DMS53 treated with DMSO at 0.1 percent for 48 hours (cell line): ENCODE results near the gene ADARB2.
A peak's percentile ranks its signal among the peaks of the same experiment; 100 is the strongest.

Experiments used
- DNase-seq: peaks from one replicate; lab custom pipeline; 2025; ENCODE audit not compliant: unreplicated experiment; lab: John Stamatoyannopoulos, UW

Gene ADARB2

GRCh38 chr10:1274111-1274661 is 463.1 kb downstream of the ADARB2 start:
- DNase-seq = no peak

- no peak for DNase-seq
Observed at GRCh38 chr10:1273372-1274105, 463.8 kb downstream of the ADARB2 start.

- no peak for DNase-seq
Observed at GRCh38 chr10:1272777-1273161, 464.6 kb downstream of the ADARB2 start.

GRCh38 chr10:1272079-1272776 is 465.1 kb downstream of the ADARB2 start:
- DNase-seq = no peak

- DNase-seq = no peak
Observed at GRCh38 chr10:1270906-1271305, 466.4 kb downstream of the ADARB2 start.

GRCh38 chr10:1270490-1270889 is 466.8 kb downstream of the ADARB2 start:
- DNase-seq = no peak

- DNase-seq = no peak
Observed at GRCh38 chr10:1268831-1269230, 468.5 kb downstream of the ADARB2 start.

- DNase-seq = no peak
Observed at GRCh38 chr10:1267568-1267967, 469.8 kb downstream of the ADARB2 start.

GRCh38 chr10:1267148-1267547 is 470.2 kb downstream of the ADARB2 start:
- no peak for DNase-seq

GRCh38 chr10:1266033-1266802 is 471.1 kb downstream of the ADARB2 start:
- DNase-seq = no peak

GRCh38 chr10:1264001-1264400 is 473.3 kb downstream of the ADARB2 start:
- DNase-seq = no peak

- no peak for DNase-seq
Observed at GRCh38 chr10:1257274-1257673, 480.1 kb downstream of the ADARB2 start.

- DNase-seq = no peak
Observed at GRCh38 chr10:1256432-1256725, 480.9 kb downstream of the ADARB2 start.

- no peak for DNase-seq
Observed at GRCh38 chr10:1255600-1256431, 481.5 kb downstream of the ADARB2 start.

- DNase-seq = no peak
Observed at GRCh38 chr10:1255118-1255517, 482.2 kb downstream of the ADARB2 start.

- DNase-seq = no peak
Observed at GRCh38 chr10:1253523-1254353, 483.6 kb downstream of the ADARB2 start.

GRCh38 chr10:1251769-1252168 is 485.6 kb downstream of the ADARB2 start:
- no peak for DNase-seq

GRCh38 chr10:1249142-1249920 is 488.0 kb downstream of the ADARB2 start:
- no peak for DNase-seq

GRCh38 chr10:1248262-1248630 is 489.1 kb downstream of the ADARB2 start:
- peak; percentile 65 for DNase-seq
